HT1080 (cell line): Measurements from ENCODE around the gene INSC. TPM values are rescaled to one million over a fixed set of nuclear protein-coding genes. Genes with fewer than 3 reads are reported as not detected.

Experiments
- DNase-seq: peaks from one replicate; pipeline ENCODE4 v3.0.0-alpha.2; 2015; ENCODE audit warnings: low read depth
- total RNA-seq: library from RNA; depleted of rRNA; stranded (reverse); fragments of >200 nt; shearing (Covaris generic); gene quantifications from 2 replicates; pipeline ENCODE4 v1.2.3, GENCODE V29; 2014

INSC gene
- total RNA-seq, 1 experiment from 2014 or later: 4.0 TPM

DNA sequence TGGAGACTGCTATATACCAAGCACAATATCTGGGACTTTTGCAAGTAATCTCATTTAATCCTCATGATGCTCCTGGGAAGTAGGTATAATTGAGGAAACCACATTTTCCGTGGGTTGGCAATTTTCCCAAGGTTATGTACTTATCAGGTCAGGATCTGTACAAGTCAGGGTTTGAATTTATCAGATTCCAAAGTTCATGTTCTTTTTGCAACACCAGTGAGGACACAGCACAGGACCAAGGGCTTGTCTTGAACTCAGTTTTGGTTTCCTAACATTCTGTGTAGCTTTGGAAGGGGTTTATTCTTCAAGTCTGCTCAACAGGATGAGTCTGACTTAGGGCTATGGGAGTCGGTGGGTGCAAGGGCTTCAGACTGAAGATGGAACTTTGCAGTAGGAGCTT lies 30.4 kb downstream of the INSC start:
- no peak for DNase-seq

DNA sequence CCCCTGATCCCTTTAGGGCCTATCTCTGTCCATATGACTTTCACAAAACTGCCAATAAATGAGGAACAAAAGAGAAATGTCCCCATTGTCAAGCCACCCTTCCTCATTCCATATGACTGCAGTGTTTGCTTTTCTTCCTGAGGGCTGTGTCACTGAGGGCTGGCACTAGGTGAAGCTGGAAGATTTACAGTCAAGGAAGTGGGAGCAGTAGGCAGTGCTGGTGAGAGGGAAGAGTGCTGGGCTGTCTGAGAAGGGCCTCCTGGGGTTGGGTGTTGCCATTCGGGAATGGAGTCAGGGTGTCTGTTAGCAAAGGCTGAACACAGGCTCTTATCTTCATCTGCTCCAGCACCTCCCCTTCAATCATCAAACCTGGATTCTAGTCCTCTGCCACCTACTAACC lies 30.9 kb downstream of the INSC start:
- peak; percentile 32 for DNase-seq

DNA sequence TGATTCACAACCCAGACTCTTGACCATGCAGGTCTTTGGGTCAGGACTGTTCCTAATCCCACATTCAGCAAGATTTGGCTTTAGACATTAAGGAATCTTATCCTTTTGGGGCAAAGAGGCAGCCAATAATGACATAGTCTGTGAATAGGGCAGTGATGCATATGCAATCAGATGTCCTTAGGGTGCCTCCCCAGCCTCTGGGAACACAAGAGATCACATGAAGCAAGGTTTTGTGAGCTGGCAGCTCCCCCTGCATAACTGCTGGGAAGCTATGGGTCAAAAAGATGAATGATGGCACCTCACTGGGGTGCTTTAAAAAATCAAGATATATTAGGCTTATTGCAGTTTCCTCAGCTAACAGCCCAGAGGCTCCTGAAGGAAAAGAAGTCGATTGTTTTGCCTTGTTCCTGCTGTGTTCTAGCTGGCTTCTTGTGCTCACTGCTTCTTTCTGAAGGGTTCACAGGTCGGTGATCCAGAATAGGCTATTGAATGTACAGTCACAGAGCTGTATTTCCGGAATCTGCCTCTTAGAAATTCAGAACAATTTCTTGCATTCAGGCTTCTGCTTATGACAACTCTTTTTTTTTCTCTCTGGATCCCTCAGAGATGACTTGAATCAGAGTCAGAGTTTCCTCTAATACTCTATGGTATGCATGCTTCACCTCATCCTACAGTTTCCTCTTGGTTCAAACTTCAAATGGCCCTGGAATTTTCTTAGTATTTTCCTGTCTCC lies 31.7 kb downstream of the INSC start:
- DNase-seq: peak; percentile 84

DNA sequence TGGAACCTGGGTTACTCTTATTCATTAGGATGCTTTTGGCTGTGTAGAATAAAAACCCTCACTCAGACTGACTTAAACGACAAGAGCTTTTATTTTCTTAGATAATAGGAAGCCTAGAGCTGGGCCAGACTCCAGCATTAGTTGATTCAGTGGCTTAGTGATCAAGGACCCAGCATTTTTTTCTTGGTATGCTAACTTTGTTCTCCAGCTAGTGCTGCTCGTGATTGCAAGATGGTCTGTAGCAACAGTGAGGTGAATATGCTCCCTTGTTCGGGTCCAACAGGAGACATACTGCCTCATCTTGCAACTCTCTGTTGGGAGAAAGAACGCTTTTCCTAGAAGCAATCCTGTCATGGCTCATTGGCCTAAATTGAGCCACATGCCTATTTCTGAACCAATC lies 33.4 kb downstream of the INSC start:
- DNase-seq: no peak

DNA sequence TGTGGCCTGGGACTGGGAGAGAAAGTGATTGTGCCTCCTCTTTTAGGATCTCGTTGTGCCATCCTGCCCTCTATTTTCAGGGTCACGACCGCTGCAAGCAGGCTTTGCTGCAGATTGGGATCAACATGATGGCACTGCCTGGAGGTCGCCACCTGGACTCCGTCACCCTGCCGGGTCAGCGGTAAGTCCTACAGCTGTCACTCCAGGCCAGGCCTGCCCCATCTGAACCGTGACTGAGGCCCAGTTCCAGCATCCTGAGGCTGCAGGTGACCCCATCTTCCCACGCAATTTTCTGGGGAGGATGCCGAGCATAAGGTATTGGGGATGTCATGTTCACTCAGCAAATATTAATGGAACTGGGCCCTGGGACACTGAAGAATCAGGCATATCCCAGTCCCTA lies 34.3 kb downstream of the INSC start:
- DNase-seq: no peak

DNA sequence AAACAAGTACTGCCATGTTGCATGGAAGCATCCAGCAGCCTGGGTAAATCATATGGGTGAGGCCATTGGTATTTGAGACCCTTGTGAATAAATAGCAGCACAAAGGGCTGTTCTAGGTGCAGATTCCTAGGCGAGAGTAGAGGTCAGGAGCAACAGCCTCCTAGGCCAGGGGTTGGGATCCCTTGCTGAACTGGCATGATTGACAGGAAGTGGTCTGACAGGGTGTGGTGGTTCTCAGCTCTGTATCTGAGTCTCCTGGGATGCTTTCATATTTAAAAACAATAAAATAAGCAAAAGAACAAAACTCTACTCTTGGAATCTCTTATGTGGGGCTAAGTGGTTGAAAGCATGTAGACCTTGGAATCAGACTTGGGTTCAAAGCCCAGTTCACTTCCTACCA lies 35.8 kb downstream of the INSC start:
- DNase-seq: no peak

DNA sequence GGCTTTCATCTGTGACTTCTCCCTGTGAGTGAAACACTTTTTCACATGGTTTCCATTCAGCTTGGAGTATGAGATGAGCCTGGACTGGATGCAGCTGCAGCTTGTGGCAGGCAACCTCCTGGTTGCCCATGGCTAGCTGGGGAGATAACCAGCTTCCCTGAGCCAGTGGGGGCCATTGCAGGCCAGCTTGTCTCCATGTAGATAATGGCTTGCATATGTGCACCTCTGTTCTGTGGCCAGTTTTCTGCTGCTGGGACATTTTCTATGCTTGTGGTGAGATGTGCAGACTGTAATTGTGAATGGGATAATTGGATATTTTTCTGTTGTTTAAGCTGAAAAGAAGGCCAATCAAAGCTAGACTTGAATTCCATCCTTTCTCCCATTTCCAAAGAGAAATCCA lies 38.5 kb downstream of the INSC start:
- no peak for DNase-seq

DNA sequence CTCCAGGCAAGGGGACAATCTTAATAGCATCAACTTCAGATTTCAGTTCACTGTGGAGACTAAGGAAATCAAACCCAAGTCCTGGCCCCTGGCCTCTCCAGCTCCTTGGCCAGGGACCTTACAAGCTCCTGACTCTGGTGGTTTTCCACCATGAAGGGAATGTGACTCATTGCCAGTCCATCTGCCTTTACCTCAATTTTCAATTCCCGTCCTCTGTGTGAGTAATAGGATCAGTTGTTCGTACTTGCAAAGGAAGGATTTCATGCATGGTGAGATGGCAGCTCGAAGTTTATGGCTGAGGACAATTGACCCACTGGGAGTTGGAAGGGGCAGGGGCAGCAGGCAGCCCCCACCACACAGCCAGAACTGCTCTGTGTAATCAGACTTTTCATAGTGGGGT lies 42.5 kb downstream of the INSC start:
- peak; percentile 90 for DNase-seq

DNA sequence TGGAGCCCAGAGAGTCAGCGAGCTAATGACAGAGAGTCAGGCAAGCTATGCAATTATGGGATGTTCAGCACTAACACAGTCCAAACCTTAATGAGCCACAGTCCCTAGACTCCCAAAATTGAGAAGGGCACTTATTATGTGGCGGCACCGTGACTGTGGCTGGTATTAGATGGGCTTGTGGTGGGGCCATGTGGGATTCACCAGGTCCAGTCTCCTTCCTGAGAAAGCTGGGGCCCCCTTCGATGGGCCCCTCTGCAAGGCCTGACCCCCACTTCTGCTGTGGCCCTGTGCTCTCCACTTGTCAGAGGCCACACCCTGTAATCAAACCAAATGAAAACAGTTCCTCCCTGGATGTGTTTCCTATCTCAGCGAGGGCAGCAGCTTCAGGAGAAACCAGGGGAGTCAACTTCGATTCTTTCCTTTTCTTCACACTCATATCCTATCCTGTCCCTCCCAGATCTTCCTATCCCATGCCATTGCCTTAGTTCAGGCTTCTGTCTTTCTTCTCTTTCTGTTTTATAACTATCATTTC lies 42.9 kb downstream of the INSC start:
- DNase-seq: no peak

DNA sequence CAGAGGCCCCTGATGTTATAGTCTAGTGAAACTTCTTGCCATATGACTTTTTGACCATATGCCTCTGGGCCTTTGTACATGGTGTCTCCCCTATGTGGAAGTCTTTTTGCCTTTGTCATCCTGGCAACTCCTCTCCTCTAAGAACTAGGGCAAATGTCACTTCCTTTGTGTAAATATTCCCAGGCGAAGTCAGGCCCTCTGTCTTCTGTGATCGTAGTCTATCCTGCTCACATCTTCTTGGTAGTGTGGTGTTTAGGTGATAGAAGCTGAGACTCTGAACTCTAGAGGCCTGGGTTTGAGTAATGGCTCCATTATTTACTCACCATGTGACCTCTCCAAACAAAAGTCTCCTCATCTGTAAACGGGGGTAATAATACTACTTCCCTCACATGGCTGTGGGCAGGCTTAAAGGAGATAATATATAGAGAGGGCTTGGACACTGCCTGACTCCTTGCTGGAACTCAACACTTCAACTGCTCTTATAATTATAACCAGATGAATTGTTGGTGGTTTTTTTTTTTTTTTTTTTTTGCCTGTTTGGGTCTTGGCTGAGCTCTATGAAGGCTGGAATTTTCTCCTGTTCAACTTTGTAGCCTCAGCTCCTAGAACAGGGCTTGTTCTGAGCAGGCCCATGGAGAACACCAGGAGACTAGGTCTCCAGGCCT lies 43.8 kb downstream of the INSC start:
- peak; percentile 65 for DNase-seq

DNA sequence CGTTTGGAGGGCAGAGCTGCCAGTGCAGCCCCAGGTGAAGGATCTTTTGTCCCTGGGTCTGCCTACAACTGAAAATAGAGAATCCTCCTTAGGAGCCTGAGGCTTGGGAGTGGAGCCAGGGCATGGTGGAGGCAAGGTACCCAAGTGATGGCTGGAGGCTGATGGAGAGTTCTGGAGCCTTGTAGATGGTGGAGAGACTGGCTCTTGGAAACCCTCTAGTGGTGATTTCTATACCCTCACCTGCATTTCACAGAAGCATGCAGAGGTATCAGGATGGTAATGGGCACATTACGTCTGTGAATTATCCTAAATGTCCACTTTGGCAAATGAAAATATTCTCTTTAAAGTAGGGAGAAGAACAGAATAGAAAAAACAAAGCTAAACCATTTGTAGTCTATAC lies 44.4 kb downstream of the INSC start:
- DNase-seq: peak; percentile 65

DNA sequence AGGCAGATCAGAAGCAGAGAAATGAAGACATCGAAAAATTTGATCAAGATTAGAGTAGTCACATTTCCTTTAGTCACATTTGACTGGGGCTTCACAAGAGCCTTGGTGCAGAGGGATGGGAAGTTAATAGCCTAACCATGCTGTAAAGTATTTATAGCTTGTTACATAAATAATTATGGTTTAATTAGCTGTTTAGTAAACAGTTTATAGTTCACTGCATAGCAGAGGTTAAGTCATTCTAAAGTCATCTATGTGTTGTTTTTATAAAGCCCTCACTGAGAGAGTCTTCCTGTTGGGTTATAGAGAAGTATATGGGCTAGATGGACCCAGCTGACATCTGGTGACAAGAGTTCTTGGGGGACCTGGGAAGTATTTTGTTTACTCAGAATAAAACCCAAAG lies 47.1 kb downstream of the INSC start:
- DNase-seq: no peak

DNA sequence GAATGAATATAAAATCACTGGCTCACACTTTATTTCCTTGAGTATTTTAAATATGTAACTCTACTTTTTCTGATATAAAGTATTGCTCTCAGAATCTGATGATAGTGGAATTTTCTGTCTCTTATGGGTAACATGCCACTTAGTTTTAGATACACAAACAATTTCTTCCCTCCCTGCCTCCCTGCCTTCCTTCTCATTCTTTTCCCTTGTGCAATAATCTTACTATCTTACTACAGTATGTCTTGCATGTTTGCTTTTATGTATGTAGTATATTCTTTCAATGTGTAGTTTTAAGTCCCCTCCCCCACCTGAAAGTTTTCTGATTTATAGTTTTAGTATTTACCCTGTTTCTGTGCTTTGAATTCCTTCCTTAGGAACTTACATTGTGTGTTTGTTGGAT lies 48.4 kb downstream of the INSC start:
- DNase-seq: no peak

DNA sequence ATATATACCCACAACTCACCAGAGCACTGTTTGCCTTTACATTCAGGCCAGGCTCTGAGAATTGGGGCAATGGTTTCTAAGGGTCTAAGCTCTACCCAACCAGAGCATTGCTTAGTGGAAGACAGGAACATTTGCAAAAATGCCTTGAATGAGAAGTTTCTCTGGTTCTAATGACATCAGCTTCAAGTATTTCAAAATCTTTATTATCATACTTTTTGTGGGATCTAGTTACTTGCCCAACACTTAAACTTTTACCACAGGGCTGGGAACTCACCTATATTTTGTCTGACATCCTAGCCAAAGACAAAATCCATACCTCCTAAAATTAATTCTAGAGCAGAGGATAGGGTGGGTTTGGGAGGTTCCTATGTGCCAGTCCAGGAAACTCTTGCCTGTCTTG lies 51.5 kb downstream of the INSC start:
- DNase-seq: no peak

DNA sequence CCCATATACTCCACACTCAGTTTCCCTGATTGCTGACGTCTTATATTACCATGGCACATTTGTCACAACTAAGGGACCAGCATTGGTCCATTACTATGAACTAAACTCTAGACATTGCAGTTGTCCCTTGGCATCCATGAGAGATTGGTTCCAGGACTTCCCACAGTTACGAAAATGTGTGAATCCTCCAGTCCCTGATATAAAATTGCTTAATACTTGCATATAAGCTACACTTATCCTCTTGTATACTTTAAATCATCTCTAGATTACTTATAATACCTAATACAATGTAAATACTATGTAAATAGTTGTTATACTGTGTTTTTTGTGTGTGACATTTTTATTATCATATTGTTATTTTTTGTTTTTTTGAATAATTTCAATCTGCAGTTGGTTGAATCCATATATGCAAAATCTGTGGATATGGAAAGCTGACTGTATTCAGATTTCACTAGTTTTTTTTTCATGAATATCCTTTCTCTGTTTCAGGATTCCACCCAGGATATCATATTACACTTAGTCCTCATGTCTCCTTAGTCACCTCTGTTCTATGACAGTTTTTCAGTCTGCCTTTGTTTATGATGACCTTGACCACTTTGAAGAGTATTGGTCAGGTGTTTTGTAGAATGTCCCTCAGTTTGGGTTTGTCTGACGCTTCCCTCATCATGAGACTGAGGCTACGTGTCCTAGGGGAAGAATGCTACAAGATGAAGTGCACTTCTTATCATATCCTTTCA lies 55.3 kb downstream of the INSC start:
- peak; percentile 65 for DNase-seq

DNA sequence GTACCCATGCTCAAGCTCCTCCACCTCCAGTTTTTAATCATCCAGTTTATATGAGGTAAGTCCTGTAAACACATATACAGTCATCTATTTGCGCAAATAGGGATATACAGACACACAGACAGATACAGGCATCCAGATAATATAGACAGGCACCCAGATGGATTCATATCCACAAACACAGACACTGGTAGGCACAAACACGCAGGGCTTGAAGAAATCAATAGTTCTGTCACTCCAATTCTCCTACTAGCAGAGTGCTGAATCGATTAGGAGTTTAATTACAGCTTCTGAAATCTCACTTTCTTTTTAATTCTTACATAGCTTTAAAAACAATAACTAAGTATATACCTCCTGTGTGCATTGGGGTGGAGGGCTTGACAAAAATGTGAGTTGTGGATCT lies 56.0 kb downstream of the INSC start:
- no peak for DNase-seq

DNA sequence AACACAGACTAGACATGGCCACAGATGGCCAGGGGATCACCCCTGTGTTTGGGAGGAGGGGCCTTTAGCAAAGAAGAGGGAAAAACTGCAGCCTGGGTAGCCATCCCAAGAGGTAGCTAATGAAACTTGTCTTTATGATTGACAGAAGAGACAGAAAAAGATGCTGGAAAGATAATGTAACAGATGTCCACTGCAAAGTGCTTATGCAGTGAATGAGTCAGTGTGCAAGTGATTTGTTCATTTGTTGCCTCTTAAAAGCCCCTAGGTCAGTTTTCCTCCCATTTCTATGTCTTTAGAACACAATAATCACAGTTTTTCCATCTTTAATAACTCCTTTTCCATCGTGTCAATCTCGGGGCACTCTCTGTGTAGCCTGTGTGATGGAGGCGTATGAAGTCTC lies 57.2 kb downstream of the INSC start:
- DNase-seq: no peak

DNA sequence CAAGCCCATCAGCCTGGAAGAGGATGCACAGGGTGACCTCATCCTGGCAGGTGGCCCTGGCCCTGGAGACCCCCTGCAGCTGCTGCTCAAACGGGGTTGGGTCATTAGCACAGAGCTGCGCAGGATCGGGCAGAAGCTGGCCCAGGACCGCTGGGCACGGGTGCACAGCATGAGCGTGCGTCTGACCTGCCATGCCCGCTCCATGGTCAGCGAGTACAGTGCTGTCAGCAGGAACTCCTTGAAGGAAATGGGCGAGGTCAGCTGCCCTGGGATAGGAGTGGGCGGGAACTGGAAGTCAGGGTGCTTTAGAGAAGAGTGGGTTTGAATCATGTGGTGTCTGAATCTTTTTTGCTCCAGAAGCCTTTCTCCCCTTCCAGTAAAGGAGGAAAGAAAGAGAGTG lies 61.1 kb downstream of the INSC start:
- DNase-seq: no peak

DNA sequence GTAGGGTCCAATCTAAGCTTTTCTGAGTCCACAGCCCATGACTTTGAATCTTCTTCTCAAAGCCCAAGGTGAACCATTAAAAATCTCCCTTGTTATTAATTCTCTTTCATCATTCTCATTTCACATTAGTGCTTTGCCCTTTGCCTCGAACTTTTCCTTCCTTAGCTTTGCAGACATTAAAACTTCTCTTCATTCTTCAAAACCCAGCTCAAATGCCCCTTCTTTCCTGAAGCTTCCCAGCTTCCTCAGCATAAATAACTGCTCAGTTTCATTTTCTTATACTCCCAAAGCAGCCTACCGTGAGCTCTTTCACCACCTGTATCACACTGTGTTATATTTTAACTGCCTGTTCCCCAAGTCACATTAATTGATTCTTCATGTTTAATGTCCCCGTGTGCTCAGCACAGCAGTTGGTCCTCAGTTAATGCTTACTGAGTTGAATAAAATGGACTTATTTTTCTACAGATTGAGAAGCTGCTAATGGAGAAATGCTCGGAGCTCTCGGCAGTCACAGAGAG lies 62.0 kb downstream of the INSC start:
- DNase-seq: no peak

DNA sequence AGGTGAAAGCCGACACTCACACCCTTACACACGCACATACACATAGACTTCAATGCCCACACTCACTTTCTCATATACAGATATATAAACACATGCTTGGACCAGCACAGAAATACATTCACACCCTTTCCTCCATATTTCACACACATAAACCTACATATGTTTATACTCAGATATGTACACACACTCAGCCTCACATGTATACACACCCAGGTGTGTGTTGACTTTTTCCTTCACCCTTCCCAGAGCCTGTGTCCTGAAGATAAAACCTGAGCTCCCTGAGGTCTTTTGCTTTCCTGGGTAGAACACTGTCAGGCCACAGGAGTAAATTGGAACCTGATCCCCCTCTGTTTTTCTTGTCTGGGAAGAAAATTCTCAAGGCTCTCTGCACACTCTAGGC lies 62.8 kb downstream of the INSC start:
- no peak for DNase-seq

DNA sequence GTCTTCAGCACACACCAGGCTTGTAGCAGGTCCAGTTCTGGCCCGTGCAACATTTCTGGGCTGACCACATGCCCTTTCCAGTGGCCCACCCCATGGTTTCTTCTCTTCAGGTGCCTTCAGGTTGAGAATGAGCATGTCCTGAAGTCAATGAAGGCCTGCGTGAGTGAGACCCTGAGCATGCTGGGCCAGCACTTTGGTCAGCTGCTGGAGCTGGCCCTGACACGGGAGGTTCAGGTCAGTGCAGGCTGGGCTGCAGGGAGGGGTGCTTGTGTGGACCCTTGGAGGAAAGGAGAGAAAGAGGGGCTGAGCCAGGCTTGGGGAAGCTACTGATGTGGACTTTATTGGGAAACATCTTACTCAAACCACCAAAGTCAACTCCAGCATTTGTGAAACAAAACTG lies 63.5 kb downstream of the INSC start:
- no peak for DNase-seq

DNA sequence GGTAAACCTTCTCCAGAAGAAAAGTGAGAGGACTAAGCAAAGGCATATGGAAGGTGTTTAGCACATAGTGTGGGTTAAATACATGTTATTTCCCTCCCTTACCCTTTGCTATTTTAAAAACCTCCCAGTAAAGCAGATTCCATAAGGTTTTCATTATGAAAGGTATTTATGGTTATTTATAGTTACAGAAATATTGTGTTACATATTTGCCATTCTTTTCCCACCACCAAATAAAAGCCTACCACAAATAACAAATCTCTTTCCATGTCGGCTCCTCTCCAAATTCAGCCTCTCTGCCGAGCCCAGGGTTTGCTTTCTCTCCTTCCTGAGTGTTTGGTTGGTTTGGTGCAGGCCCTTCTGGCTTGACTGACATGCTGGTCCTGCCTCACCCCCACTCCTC lies 64.4 kb downstream of the INSC start:
- no peak for DNase-seq
